ENCODE data around the gene SAMM50. TPM values are rescaled to one million over a fixed set of nuclear protein-coding genes. Genes with fewer than 3 reads are reported as not detected.

The SAMM50 gene
- total and polyA plus RNA-seq, 2 experiments from 2014 or later, result 56.8 to 92.0 TPM

GRCh38 chr22:43968614-43969013 is 13.4 kb downstream of the SAMM50 start:
- Histone ChIP-seq H3K27ac (no peak overlapping the region), H3K36me3 (peaks cover 58% of the 10 kb centered on the region), H3K4me3 (no peak overlapping the region), H3K27me3 (no peaks in the 10 kb centered on the region), H3K4me1 (ENCODE audit: low read depth) (no peaks in the 10 kb centered on the region), H3K9me3 (ENCODE audit: low read depth) (no peaks in the 10 kb centered on the region)
- TF ChIP-seq CTCF (IDR thresholded peaks at IDR 0.05; ENCODE audit: low read depth, low read length), result no peak
- DNase-seq (ENCODE audit: low read depth in 1 of 2, low spot score in 1 of 2), result no peak

DNA sequence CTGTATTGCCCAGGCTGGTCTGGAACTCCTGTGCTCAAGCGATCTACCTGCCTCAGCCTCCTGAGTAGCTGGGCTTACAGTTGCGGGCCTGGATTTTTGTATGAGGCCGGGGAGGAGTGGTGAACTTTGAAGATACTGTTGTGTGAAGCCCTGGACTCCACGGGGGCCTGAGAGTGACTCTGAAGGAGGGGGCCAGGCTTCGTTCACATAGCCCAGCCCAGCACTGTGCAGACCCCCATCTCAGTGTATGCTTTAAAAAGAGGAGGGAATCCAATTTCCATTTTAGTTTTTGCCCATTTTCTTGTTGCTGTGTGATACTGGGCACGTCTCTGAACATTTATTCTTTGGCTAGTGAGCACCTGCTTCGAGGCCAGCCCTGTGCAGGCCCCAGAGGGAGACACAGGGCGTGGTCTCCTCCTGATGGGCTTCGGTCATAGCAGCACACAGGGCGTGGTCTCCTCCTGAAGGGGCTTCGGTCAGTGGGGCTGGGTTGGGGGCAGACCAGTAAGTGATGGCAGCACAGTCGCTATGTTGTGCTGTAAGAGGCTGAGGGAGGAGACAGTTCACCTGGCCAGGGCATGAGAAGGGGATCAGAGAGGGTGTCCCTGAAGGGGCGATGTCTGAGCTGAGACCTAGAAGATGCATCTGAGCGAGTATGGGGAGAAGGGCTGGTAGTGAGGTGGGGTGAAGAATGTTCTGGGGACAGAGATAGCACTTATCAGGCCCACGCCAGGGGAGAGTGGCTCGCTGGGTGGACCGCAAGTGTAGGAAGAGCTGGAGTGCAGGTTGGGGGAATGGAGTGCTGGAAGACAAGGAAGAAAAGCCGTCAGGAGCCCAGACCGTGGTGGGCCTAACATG is 14.0 kb downstream of the SAMM50 start:
- H3K4me1 ChIP-seq (ENCODE audit: low read depth), result no peaks in the 10 kb centered on the region
- H3K9me3 ChIP-seq (ENCODE audit: low read depth), result no peaks in the 10 kb centered on the region
- TF ChIP-seq CTCF (IDR thresholded peaks at IDR 0.05; ENCODE audit: low read depth, low read length), result no peak
- H3K36me3 ChIP-seq, result peaks cover 52% of the 10 kb centered on the region
- no peak for DNase-seq (ENCODE audit: low read depth in 1 of 2, low spot score in 1 of 2)
- no peaks in the 10 kb centered on the region for H3K27me3 ChIP-seq
- H3K4me3 ChIP-seq, result no peak overlapping the region
- H3K27ac ChIP-seq, result no peak overlapping the region

- H3K4me1 ChIP-seq (ENCODE audit: low read depth), result no peaks in the 10 kb centered on the region
- no peak overlapping the region for H3K4me3 ChIP-seq
- no peak for TF ChIP-seq CTCF (IDR thresholded peaks at IDR 0.05; ENCODE audit: low read depth, low read length)
- no peak overlapping the region for H3K27ac ChIP-seq
- no peak for DNase-seq (ENCODE audit: low read depth in 1 of 2, low spot score in 1 of 2)
- peaks cover 50% of the 10 kb centered on the region for H3K36me3 ChIP-seq
- H3K27me3 ChIP-seq, result no peaks in the 10 kb centered on the region
- H3K9me3 ChIP-seq (ENCODE audit: low read depth), result no peaks in the 10 kb centered on the region
Measured at GRCh38 chr22:43969989-43970755, 14.9 kb downstream of the SAMM50 start.

DNA sequence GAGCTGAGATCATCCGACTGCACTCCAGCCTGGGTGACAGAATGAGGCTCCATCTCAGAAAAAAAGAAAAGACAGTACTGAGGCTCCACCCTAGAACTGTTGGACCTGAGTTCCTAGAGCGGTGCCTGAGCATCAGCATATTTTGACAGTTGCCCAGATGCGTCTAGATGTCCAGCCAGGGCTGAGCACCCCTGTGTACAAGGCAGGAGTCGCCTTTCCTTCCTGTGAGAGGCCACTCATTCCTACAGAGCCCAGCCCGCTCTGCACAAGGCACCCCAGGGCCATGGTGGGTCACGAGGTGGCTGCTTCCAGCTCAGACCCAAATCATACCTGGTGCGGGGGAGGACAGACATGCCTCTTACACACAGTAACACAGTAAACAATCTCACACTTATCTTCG is 15.9 kb downstream of the SAMM50 start:
- peaks cover 46% of the 10 kb centered on the region for H3K36me3 ChIP-seq
- DNase-seq (ENCODE audit: low read depth in 1 of 2, low spot score in 1 of 2), result no peak
- no peak overlapping the region for H3K27ac ChIP-seq
- H3K4me1 ChIP-seq (ENCODE audit: low read depth), result no peaks in the 10 kb centered on the region
- TF ChIP-seq CTCF (IDR thresholded peaks at IDR 0.05; ENCODE audit: low read depth, low read length), result no peak
- no peaks in the 10 kb centered on the region for H3K27me3 ChIP-seq
- no peaks in the 10 kb centered on the region for H3K9me3 ChIP-seq (ENCODE audit: low read depth)
- H3K4me3 ChIP-seq, result no peak overlapping the region

- TF ChIP-seq CTCF (IDR thresholded peaks at IDR 0.05; ENCODE audit: low read depth, low read length), result no peak
- Histone ChIP-seq H3K27me3 (no peaks in the 10 kb centered on the region), H3K4me3 (no peak overlapping the region), H3K4me1 (ENCODE audit: low read depth) (no peaks in the 10 kb centered on the region), H3K9me3 (ENCODE audit: low read depth) (no peaks in the 10 kb centered on the region), H3K36me3 (peaks cover 50% of the 10 kb centered on the region), H3K27ac (no peak overlapping the region)
- no peak for DNase-seq (ENCODE audit: low read depth in 1 of 2, low spot score in 1 of 2)
Measured at GRCh38 chr22:43972931-43973462, 17.8 kb downstream of the SAMM50 start.
